Measurements from ENCODE around the gene ATP10A.

ATP10A gene

DNA sequence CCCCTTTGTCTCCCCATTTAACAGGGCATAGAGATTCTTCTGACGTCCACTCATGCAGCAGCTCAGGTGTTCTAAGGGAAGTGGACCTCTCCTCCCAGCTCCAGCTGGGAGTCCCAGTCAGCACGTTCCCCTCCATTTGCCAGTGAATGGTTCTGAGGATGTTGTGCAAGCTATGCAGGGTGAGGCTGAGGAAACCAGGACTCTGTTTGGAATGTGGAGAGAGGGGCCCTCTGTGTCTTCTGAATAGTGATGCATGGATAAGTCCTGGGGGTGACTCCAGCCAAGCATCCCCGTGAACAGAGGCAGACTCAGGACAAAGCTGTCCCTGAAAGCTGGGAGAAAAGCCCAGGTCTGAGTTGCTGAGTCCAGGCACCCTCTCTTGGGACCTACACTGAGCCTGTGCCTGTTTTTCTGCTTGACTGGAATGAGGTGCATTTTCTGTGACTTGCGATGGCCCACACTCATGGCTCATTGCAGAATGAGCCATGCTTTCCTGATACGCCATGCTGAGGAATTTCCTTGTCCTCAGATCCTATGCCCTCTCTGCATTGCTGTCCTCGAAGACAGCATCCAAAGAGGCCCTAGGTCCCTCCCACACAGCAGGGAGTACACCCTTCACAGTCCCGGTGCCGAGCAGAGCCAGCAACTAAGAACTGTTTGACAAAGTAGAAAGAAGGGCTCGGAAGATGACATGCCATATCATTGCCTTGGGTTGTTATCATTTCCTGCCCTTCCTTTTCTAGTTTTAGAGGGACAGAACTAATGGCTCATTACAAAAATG lies 185.2 kb downstream of the ATP10A start:
- no peak for DNase-seq (ENCODE audit: low spot score)

- DNase-seq (ENCODE audit: low spot score): no peak
Observed at GRCh38 chr15:25676070-25676469, 187.1 kb downstream of the ATP10A start.

DNA sequence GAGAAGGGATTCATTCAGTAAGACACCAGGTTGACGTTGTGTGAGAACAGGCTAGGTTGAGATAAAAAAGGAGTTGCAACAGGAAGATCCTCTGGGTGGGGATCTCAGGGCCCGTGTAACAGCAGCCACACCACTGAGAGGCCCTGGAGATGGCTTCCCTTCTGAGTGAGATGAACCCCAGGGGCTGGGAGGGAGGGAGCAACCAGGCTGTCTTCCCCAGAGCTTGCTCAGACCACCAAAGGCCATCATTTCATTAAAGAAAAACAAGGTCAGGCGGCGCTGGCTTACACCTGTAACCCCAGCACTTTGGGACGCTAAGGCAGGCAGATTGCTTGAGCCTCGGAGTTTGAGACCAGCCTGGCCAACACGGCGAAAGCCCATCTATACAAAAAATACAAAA lies 187.7 kb downstream of the ATP10A start:
- no peak for DNase-seq (ENCODE audit: low spot score)

DNA sequence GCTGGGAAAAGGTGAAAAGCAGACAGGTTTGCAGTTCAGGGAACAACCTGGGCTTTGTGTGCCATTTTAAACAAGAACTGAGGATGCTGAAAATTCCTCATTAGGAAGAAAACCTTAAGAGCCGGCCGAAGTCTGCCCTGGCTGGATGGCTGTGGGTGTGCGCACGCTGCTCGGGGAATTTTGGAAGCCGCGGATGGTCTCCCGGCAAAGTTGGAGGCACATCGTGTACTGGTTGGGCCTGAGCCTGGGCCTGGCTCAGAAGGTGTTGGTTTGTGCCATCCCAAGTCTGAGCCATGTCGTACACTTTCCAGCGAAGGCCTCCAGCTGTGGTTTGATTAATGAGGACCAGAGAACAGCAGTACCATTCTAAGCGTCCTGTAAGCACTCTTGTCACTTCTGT lies 188.2 kb downstream of the ATP10A start:
- no peak for DNase-seq (ENCODE audit: low spot score)

DNA sequence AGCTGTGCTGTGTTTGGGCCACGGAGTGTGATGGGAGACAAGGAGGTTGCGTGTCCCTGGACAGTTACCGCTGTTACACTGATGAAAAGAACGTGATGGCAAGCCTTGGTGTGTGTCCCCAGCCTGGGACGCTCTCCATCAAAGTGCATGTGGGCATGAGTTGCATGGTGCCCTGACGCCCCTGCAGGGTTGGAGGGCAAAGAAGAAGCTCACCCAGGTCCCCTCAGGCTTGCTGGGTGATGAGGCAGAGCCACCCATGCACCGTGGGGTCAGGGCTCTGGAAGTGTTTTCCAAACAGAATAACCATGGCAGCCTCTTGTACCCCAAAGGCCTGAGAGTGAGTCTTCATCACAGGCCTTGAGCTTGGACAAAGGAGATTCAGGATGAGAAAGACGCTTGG lies 189.2 kb downstream of the ATP10A start:
- no peak for DNase-seq (ENCODE audit: low spot score)

GRCh38 chr15:25673351-25673750 lies 189.8 kb downstream of the ATP10A start:
- DNase-seq (ENCODE audit: low spot score): no peak

DNA sequence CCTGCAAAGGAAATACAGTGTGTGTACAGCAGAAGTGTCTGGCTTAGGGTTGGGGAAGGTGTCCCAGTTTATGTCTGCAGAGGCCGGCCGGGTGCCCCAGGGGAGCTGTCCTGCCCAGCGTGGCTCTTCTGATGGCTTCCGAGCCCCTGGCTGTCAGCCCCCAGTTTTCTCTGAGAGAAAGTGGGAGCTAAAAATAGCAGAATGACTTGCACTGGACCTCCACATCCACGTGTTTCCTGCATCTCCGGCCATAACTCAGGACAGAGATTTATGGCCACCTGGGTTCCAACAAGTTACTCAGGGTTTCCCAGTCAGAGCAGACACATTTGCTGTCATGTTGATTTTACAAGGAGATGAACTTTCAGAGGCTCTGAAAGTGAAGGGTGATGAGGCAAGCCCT lies 192.0 kb downstream of the ATP10A start:
- no peak for DNase-seq (ENCODE audit: low spot score)

- no peak for DNase-seq (ENCODE audit: low spot score)
Observed at GRCh38 chr15:25670621-25671020, 192.5 kb downstream of the ATP10A start.

GRCh38 chr15:25670025-25670554 lies 193.0 kb downstream of the ATP10A start:
- no peak for DNase-seq (ENCODE audit: low spot score)

DNA sequence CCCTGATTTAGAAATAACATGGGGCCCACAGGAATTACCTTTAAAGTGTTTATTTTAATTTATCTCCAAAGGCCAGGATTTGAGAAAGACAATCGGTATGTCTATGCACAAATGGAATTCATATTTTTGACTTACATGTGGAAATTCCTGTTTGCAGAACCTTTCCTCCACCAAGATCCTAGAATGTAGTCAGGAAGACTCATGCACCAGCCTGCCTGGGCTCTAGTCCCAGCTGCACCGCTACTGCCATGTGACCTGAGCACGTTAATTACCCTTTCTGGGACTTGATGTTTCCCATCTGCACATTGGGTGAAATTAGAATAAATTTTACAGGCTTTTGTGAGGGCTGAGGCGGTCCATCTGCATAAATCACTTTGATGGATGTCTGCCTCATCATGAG lies 194.2 kb downstream of the ATP10A start:
- no peak for DNase-seq (ENCODE audit: low spot score)

DNA sequence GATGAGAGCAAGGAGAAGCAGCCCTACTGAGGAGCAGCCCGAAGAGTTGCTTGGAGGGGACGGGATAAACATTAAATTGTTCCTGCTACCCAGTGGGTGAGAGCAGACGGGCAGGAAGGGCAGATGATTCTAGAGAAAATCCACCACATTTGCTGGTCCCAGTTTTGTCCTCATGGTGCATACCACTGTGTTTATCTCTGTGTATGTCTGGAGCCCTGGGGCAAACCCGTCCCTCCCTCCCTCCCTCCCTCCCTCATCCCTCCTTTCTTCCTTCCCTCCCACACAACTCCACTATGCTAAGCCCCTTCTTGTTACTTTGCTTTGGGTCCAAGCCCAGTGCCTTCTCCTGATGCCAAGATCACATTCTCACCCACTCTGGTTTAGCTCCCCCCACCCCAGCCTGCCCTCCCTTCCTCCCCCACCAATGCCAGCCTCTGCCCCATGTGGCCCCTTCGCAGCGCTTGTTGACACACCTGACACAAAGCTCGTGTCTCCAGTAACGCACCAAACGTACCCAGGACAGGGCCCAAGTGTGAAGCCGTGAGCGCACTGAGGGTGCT lies 194.8 kb downstream of the ATP10A start:
- DNase-seq (ENCODE audit: low spot score): no peak

GRCh38 chr15:25667829-25668228 lies 195.3 kb downstream of the ATP10A start:
- no peak for DNase-seq (ENCODE audit: low spot score)

- DNase-seq (ENCODE audit: low spot score): no peak
Observed at GRCh38 chr15:25665913-25666312, 197.2 kb downstream of the ATP10A start.

DNA sequence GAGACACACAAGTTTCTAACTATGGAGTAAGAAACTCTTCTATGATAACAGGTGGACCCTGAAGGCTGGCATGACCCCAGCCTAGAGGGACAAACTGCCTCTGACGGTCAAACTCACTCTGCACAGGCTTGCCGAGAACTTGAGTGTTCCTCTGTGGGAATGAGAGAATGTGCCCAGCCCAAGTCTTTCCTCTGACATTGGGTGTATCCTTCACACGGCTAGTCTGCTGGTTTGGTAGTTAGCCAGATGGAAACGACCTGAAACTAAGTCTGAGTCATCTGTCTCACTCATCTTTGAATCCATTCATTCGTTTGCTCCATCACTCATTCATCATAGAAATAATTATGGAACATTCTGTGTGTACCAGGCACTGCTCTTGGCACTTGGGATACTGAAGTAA lies 198.4 kb downstream of the ATP10A start:
- no peak for DNase-seq (ENCODE audit: low spot score)

GRCh38 chr15:25663515-25663914 lies 199.6 kb downstream of the ATP10A start:
- no peak for DNase-seq (ENCODE audit: low spot score)

DNA sequence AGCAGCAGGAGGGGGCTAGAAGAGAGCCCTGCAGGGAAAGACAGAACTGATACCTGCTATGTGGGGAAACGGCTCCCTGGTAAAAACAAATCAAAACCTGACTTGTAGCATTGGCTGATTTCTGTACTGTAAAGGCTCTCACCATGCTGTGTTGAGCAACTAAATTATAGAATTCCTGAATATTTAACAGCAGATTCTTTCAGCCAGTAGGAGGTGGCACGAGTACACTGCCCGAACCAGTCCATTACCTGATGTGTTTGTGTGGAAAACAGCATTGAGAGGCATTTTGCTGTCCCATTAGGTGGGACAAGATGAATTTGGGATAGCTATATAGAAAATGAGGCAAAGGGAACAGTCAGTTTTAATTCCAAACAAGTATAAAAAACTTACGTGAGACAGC lies 201.2 kb downstream of the ATP10A start:
- no peak for DNase-seq (ENCODE audit: low spot score)

GRCh38 chr15:25659251-25659650 lies 203.9 kb downstream of the ATP10A start:
- DNase-seq (ENCODE audit: low spot score): no peak

DNA sequence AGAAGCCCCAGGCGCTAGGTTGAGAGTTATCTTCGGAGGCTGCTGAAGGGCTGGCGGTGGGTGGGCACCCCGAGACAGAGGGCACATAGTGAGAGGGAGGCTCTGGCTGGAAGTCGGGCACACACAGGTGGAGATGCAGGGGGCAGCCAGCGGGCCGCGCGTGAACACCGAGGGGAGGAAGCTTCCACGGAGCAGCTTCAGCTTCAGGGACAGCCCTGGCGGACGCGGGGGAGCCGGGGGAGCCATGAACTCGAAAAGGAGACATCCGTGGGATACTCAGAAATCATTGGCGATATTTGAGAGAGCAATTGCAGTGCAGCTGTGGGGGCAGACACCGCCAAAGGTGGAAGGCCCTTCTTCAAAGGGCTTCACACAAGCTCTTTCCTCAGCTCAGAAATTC lies 204.6 kb downstream of the ATP10A start:
- DNase-seq (ENCODE audit: low spot score): no peak

DNA sequence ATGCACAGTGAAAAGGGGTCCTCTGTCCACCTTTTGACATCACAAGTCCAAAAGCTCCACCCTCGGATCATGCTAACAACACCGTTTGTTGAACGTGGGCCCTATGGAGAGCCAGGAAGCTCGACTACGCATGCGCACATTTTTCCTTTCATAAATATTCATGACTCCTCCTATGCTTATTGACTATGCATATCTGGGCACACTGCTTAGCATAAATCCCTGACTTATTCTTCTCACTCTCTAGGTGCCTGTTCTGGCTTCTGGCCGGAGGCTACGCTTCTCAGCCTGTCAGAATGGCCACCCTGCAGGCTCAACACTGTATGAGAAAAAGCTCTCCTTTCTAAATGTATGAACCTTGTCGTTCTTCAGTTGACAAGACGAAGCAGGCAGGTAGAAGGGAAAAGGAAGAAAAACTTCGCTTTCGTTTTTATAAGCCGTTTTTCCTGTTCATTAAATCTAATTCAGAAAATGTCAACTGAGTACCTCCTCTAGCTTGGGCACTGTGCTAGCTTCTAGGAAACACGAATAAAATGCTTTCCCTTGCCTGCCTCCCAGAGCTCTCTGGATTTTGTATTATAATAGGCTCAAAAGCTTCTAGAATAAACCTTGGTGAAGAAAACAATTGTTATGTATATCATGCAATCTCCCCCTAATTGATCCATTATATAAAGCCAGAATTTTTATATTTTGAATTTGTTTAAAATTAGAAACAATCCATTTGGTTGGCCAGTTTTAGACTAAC lies 207.7 kb downstream of the ATP10A start:
- DNase-seq (ENCODE audit: low spot score): no peak

DNA sequence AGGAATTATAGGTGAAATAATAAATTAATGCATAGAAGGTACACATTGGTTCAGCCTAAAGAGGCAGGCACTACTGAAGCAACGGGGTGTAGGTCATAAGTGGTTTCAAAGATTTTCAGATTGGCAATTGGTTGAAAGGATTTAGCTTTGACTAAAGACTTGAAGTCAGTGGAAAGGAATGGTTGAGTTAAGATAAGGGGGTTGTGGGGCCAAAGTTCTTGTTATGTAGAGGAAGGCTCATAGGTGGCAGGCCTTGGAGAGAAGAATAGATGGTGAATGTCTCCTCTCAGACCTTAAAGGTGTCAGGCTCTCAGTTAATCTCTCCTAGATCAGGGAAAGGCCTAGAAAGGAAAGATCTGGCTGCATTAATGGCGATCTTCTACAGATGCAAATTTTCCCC lies 209.8 kb downstream of the ATP10A start:
- DNase-seq (ENCODE audit: low spot score): no peak

DNA sequence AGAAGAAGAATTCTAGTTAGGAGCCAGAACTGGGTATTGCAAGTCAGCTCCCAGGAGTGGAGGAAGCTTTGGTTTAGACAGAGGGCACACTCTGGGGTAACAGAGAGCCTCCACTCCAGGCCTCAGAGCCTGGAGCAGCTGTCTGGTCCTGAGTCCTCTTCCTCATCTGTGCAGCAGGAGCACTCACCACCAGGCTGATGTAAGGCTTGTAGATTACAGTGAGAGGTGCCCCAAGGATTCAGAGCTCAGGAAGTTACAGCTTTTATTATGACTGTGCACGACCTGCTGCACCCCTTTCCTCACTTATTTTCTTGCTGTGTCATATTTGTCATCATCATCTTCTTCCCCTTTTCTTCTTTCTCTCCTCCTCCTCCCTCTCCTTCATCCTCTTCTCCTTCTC lies 210.4 kb downstream of the ATP10A start:
- DNase-seq (ENCODE audit: low spot score): no peak

- DNase-seq (ENCODE audit: low spot score): no peak
Observed at GRCh38 chr15:25649390-25649789, 213.7 kb downstream of the ATP10A start.

- no peak for DNase-seq (ENCODE audit: low spot score)
Observed at GRCh38 chr15:25643120-25643519, 220.0 kb downstream of the ATP10A start.

Data from kidney capillary endothelial cell (primary cell).